Epithelial cell of esophagus (primary cell): ENCODE data around the gene CYP39A1.
A peak's percentile ranks its signal among the peaks of the same experiment; 100 is the strongest.
"Not testable (repeated sequence)": the region's sequence is repeated elsewhere in the genome, so short reads cannot be mapped to it uniquely, and the experiment has no call there.

Experiments
- DNase-seq: peaks from one replicate; pipeline ENCODE4 v3.0.0; 2010; ENCODE audit warnings: low read depth
- H3K4me3 ChIP-seq: 2 replicates; pipeline ENCODE4 v1.5.1; 2011; ENCODE audit warnings: mild to moderate bottlenecking, low read length, control low read depth
- CTCF ChIP-seq: IDR thresholded peaks from 2 replicates; pipeline ENCODE4 v1.5.1; 2011; ENCODE audit warnings: low read depth, mild to moderate bottlenecking, low read length, control low read depth, inconsistent platforms; ENCODE audit not compliant: insufficient read depth; ENCODE audit errors: missing control alignments

The CYP39A1 gene

GRCh38 chr6:46648869-46649492, 3.6 kb downstream of the CYP39A1 start:
- no peak for TF ChIP-seq CTCF
- peak; percentile 85 for DNase-seq
- no peak overlapping the region for H3K4me3 ChIP-seq

- not testable (repeated sequence) for DNase-seq, H3K4me3 ChIP-seq
These were observed 4.5 kb downstream of the CYP39A1 start for GRCh38 chr6:46648108-46648507.

DNA sequence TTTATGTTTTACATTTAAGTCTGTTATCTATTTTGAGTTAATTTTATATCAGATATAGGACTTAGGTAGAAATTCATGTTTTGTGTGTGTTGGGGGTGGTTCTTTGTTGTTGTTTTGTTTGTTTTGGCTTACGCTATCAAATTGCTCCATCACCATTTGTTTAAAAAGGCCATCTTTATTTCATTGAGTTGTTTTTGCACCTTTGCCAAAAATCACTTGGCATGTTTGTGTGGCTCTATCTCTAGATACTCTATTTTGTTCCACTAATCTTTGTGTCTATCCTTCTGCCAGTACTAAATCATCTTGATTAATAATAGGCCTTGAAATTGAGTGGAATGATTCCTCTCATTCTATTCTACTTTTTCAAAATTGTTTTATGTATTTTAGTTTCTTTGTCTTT, 7.4 kb downstream of the CYP39A1 start:
- H3K4me3 ChIP-seq = no peak overlapping the region
- DNase-seq = no peak

GRCh38 chr6:46642928-46643751, 9.5 kb downstream of the CYP39A1 start:
- DNase-seq = peak; percentile 90
- TF ChIP-seq CTCF = no peak

More for the DNA sequence above, 7.4 kb downstream of the CYP39A1 start:
- TF ChIP-seq CTCF = no peak

GRCh38 chr6:46638650-46639049, 14.0 kb downstream of the CYP39A1 start:
- DNase-seq = peak; percentile 94
- no peak overlapping the region for H3K4me3 ChIP-seq
- no peak for TF ChIP-seq CTCF

More at GRCh38 chr6:46642928-46643751, 9.5 kb downstream of the CYP39A1 start:
- H3K4me3 ChIP-seq = no peak overlapping the region

DNA sequence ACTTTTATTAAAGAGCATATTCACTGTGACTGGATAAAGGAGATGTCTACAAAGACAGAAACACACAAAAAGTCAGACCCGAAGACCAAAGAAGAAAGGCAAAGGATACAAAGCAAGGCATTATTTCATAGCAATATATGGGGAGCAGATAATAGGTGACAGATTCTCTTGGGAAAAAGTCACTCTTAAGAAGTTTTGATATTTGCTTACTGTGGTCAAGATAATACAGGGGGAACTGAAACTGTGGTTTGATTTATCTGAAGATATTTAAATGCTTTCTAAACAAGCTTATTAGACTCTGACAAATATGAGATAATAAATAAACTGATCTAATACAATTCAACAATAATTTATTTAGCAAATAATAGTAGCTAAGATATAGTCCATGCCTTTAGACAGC, 14.7 kb downstream of the CYP39A1 start:
- H3K4me3 ChIP-seq = no peak overlapping the region
- no peak for TF ChIP-seq CTCF
- DNase-seq = no peak

DNA sequence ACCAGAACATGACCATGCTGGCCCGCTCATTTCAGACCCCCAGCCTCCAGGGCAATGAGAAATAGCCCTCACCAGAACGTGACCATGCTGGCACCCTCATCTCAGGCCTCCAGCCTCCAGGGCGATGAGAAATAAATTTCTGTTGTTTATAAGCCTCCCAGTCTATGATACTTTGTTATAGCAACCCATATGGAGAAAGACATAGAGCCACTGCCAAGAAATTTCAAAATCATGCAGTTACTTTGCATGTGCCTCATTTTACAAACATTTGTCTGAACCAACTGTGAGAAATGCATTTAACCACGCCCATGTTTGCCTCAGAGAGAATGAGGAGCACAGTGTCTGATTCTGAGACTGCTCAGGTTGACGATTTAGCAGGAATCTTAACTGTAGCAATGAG, 15.5 kb downstream of the CYP39A1 start:
- no peak for TF ChIP-seq CTCF
- peak; percentile 96 for DNase-seq
- H3K4me3 ChIP-seq = no peak overlapping the region
